RWPE1 (cell line): Measurements from ENCODE around the gene PRICKLE3.
"Not testable (repeated sequence)": the region's sequence is repeated elsewhere in the genome, so short reads cannot be mapped to it uniquely, and the experiment has no call there.

Source experiments
- CTCF ChIA-PET: fragments of 350-600 bp; sonication (Branson Sonifier 250); formaldehyde crosslinking; extraction: SDS; loops from one replicate; lab custom pipeline; 2021; lab: Yijun Ruan, JAX
- POLR2A ChIA-PET: fragments of 400-600 bp; formaldehyde crosslinking; extraction: SDS; loops from one replicate; lab custom pipeline; 2020; ENCODE audit warnings: antibody characterized with exemption; ENCODE audit not compliant: low non-redundant PET; lab: Yijun Ruan, JAX
- DNase-seq: peaks from one replicate; pipeline ENCODE4 v3.0.0; 2012; ENCODE audit warnings: low spot score
- H3K27ac ChIP-seq: fragments of 450-650 bp; 2 replicates; pipeline ENCODE4 v1.5.1; 2017
- CTCF ChIP-seq: fragments of 450-650 bp; conservative IDR thresholded peaks from 2 replicates; pipeline ENCODE4 v1.5.1; 2017; ENCODE audit warnings: low read depth, mild to moderate bottlenecking

PRICKLE3 gene

GRCh38 chrX:49177338-49177833, 8.8 kb downstream of the PRICKLE3 start:
- DNase-seq = no peak
- ChIA-PET POLR2A (interaction anchor here (1.5 kb wide), 1 partner anchor 13 kb away, joined by 6 read pairs; no protein-coding TSS in a partner anchor), CTCF (no interaction called here)
- TF ChIP-seq CTCF = no peak
- peak overlapping the region; percentile 97 for H3K27ac ChIP-seq

GRCh38 chrX:49176421-49177326, 9.5 kb downstream of the PRICKLE3 start:
- TF ChIP-seq CTCF = no peak
- POLR2A ChIA-PET = interaction anchor here (1.0 to 1.5 kb wide), 3 partner anchors 8 to 14 kb away, joined by 3 to 6 read pairs (median 4); no protein-coding TSS in a partner anchor
- CTCF ChIA-PET = no interaction called here
- peak overlapping the region; percentile 97 for H3K27ac ChIP-seq
- DNase-seq = peak; percentile 67

- DNase-seq = no peak
- ChIA-PET POLR2A (interaction anchor here (1.0 to 1.1 kb wide), 2 partner anchors 9 kb away, joined by 3 to 4 read pairs; no protein-coding TSS in a partner anchor), CTCF (no interaction called here)
- TF ChIP-seq CTCF = no peak
- H3K27ac ChIP-seq = peak overlapping the region; percentile 97
These were observed 10.5 kb downstream of the PRICKLE3 start for GRCh38 chrX:49175435-49176274.

DNA sequence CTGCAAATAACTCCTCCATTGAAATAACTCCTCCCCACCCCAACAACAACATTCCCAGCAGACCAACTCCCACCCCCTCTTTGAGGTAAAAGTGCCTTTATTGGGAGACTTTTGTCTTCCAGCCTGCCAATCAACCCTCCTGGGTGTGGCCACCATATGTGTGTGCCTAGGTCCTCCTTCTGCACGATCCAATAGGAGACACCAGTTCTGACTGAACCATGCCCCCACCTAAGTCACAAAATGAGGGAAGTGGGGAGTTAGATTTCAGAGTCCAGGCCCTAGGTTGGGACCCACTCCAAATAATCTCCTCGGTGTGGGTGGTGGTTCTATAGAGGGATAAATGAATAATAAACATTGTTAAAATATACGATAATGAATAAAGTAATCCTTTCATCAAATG, 11.4 kb downstream of the PRICKLE3 start:
- ChIA-PET POLR2A (no interaction called here), CTCF (no interaction called here)

GRCh38 chrX:49173544-49173943, 12.6 kb downstream of the PRICKLE3 start:
- CTCF ChIA-PET, POLR2A ChIA-PET, DNase-seq: not testable (repeated sequence)
- peak overlapping the region; percentile 97 for H3K27ac ChIP-seq

More for the DNA sequence above, 11.4 kb downstream of the PRICKLE3 start:
- no peak for DNase-seq
- no peak for TF ChIP-seq CTCF
- H3K27ac ChIP-seq = peak overlapping the region; percentile 97

GRCh38 chrX:49172280-49172780, 13.8 kb downstream of the PRICKLE3 start:
- H3K27ac ChIP-seq = peak overlapping the region; percentile 97
- DNase-seq = no peak
- CTCF ChIA-PET = no interaction called here
- TF ChIP-seq CTCF = no peak
- POLR2A ChIA-PET = interaction anchor here (0.9 kb wide), 1 partner anchor 99 kb away, joined by 4 read pairs; no protein-coding TSS in a partner anchor
